Fibroblast of lung (primary cell): ENCODE measurements around the gene FASTKD1. TPM values are rescaled to one million over a fixed set of nuclear protein-coding genes. Genes with fewer than 3 reads are reported as not detected.
A peak's percentile ranks its signal among the peaks of the same experiment; 100 is the strongest.

ENCODE experiments used
- DNase-seq, 2 donors: peaks; one replicate each; pipeline versions ENCODE4 v3.0.0 to v3.0.0-alpha.2; 2010; ENCODE audit warnings: low read depth in 2 of 2
- H2AFZ ChIP-seq: 2 replicates; pipeline ENCODE4 v1.5.1; 2012; ENCODE audit warnings: low read length, control low read depth, inconsistent platforms
- H3K27ac ChIP-seq: 2 replicates; pipeline ENCODE4 v1.5.1; 2011; ENCODE audit warnings: low read length, control low read depth; ENCODE audit not compliant: insufficient read depth
- H3K27me3 ChIP-seq: 2 replicates; pipeline ENCODE4 v1.5.1; 2011; ENCODE audit warnings: mild to moderate bottlenecking, low read length; ENCODE audit not compliant: control insufficient read depth, insufficient read depth
- H3K36me3 ChIP-seq: 2 replicates; pipeline ENCODE4 v1.5.1; 2011; ENCODE audit warnings: low read length; ENCODE audit not compliant: control insufficient read depth, insufficient read depth
- H3K4me1 ChIP-seq: 2 replicates; pipeline ENCODE4 v1.5.1; 2011; ENCODE audit warnings: low read length; ENCODE audit not compliant: control insufficient read depth, insufficient read depth; ENCODE audit errors: extremely low read depth
- H3K4me2 ChIP-seq: 2 replicates; pipeline ENCODE4 v1.5.1; 2011; ENCODE audit warnings: low read length, control low read depth; ENCODE audit not compliant: insufficient read depth; ENCODE audit errors: extremely low read depth
- H3K4me3 ChIP-seq, 4 experiments: fragments of 200-600 bp in 1 of 4; sonication (generic) in 1 of 4; replicated peaks in 1 of 4; 2 replicates each; pipeline ENCODE4 v1.5.1; 2011 to 2016; ENCODE audit warnings: low read length in 4 of 4, low read depth in 3 of 4, mild to moderate bottlenecking in 3 of 4, control low read depth in 2 of 4, inconsistent platforms in 1 of 4, mixed read lengths in 1 of 4; ENCODE audit not compliant: insufficient read depth in 1 of 4; ENCODE audit errors: control extremely low read depth in 1 of 4
- H3K79me2 ChIP-seq: 2 replicates; pipeline ENCODE4 v1.5.1; 2012; ENCODE audit warnings: mild to moderate bottlenecking, low read length, inconsistent platforms; ENCODE audit not compliant: control insufficient read depth, insufficient read depth
- H3K9ac ChIP-seq: 2 replicates; pipeline ENCODE4 v1.5.1; 2011; ENCODE audit warnings: mild to moderate bottlenecking, low read length, control low read depth; ENCODE audit not compliant: insufficient read depth
- H3K9me3 ChIP-seq: 2 replicates; pipeline ENCODE4 v1.5.1; 2012; ENCODE audit warnings: low read depth, low read length; ENCODE audit not compliant: control insufficient read depth, insufficient read depth
- H4K20me1 ChIP-seq: 2 replicates; pipeline ENCODE4 v1.5.1; 2011; ENCODE audit warnings: low read length; ENCODE audit not compliant: control insufficient read depth, insufficient read depth; ENCODE audit errors: extremely low read depth
- CTCF ChIP-seq, 2 donors: IDR thresholded peaks in 1 of 2; conservative IDR thresholded peaks in 1 of 2; 1 replicate in 1 of 2; 2 replicates in 1 of 2; pipeline ENCODE4 v1.5.1; 2011 to 2012; ENCODE audit warnings: low read length in 2 of 2, control low read depth in 1 of 2, inconsistent platforms in 1 of 2, low read depth in 1 of 2, mild to moderate bottlenecking in 1 of 2
- EZH2 ChIP-seq: IDR thresholded peaks from 2 replicates; pipeline ENCODE4 v1.5.1; 2012; ENCODE audit warnings: low read length, control low read depth, mild to moderate bottlenecking; ENCODE audit errors: missing control alignments
- polyA minus RNA-seq: library from RNA; depleted of rRNA, polyadenylated mRNA; stranded (reverse); fragments of >200 nt; gene quantifications from 2 replicates; pipeline ENCODE4 v1.2.3, GENCODE V29; 2011; ENCODE audit warnings: low replicate concordance
- polyA plus RNA-seq, 2 donors: library from polyadenylated mRNA; depleted of rRNA in 1 of 2; stranded (reverse) in 1 of 2; unstranded in 1 of 2; fragments of >200 nt; gene quantifications; 2 replicates each; pipeline ENCODE4 v1.2.1, GENCODE V29; 2011 to 2012; ENCODE audit warnings: missing spikeins in 1 of 2
- total RNA-seq: library from RNA; depleted of rRNA; stranded (reverse); fragments of >200 nt; gene quantifications from 2 replicates; pipeline ENCODE4 v1.2.1, GENCODE V29; 2014

The FASTKD1 gene
- total RNA-seq, result 14.1 and 19.3 TPM in 2 replicates
- 11.5 and 11.8 TPM in 2 replicates for polyA plus RNA-seq
- 8.8 and 11.1 TPM in 2 replicates for polyA plus RNA-seq (2012)
- polyA minus RNA-seq, result 0.96 and 1.8 TPM in 2 replicates

- H3K9ac ChIP-seq, result peak within 1 kb of the TSS; percentile 54
- no peaks in the 10 kb centered on the region for H4K20me1 ChIP-seq
- H3K27me3 ChIP-seq, result no peaks in the 10 kb centered on the region
- H3K79me2 ChIP-seq, result peaks cover 16% of the 10 kb centered on the region
- TF ChIP-seq CTCF (conservative IDR thresholded peaks at IDR 0.05 in 1 of 2, IDR thresholded peaks at IDR 0.05 in 1 of 2; ENCODE audit: low read depth in 1 of 2, low read length in 2 of 2), result no peak
- TF ChIP-seq EZH2, result no peak
- no peaks in the 10 kb centered on the region for H3K9me3 ChIP-seq
- H3K4me3 ChIP-seq, result peak within 1 kb of the TSS; percentile 69 to 89 (median 82)
- DNase-seq, result peak; percentile 81 to 88
- no peaks in the 10 kb centered on the region for H3K4me1 ChIP-seq
- peak within 1 kb of the TSS; percentile 74 for H3K27ac ChIP-seq
- H2AFZ ChIP-seq, result peak within 1 kb of the TSS; percentile 93
- no peaks in the 10 kb centered on the region for H3K36me3 ChIP-seq
- peak within 1 kb of the TSS; percentile 81 for H3K4me2 ChIP-seq
These were observed at the start of gene FASTKD1 for GRCh38 chr2:169573160-169573973. Gene FASTKD1, minus strand, starts transcription at chr2:169573865. Its CDS starts 1,836 bp downstream, at chr2:169572029.

- peaks cover 2% of the 10 kb centered on the region for H3K79me2 ChIP-seq
- DNase-seq, result no peak
- no peaks in the 10 kb centered on the region for H4K20me1 ChIP-seq
- H3K9me3 ChIP-seq, result no peaks in the 10 kb centered on the region
- H3K27ac ChIP-seq, result no peak overlapping the region
- H3K4me3 ChIP-seq, result no peak overlapping the region
- H3K27me3 ChIP-seq, result no peaks in the 10 kb centered on the region
- no peak overlapping the region for H3K4me2 ChIP-seq
- H3K36me3 ChIP-seq, result peaks cover 1% of the 10 kb centered on the region
- TF ChIP-seq CTCF (conservative IDR thresholded peaks at IDR 0.05 in 1 of 2, IDR thresholded peaks at IDR 0.05 in 1 of 2; ENCODE audit: low read depth in 1 of 2, low read length in 2 of 2) (no peak), EZH2 (no peak)
- H3K9ac ChIP-seq, result no peak overlapping the region
- H3K4me1 ChIP-seq, result no peaks in the 10 kb centered on the region
- no peak overlapping the region for H2AFZ ChIP-seq
These were observed 49.6 kb upstream of the FASTKD1 start for GRCh38 chr2:169623235-169623634.

- TF ChIP-seq EZH2, result no peak
- no peak for TF ChIP-seq CTCF (conservative IDR thresholded peaks at IDR 0.05 in 1 of 2, IDR thresholded peaks at IDR 0.05 in 1 of 2; ENCODE audit: low read depth in 1 of 2, low read length in 2 of 2)
- Histone ChIP-seq H3K4me2 (no peak overlapping the region), H3K36me3 (peaks cover 1% of the 10 kb centered on the region), H3K27me3 (no peaks in the 10 kb centered on the region), H3K4me1 (no peaks in the 10 kb centered on the region), H2AFZ (no peak overlapping the region), H3K79me2 (peaks cover 4% of the 10 kb centered on the region), H3K27ac (no peak overlapping the region), H3K9me3 (no peaks in the 10 kb centered on the region), H4K20me1 (no peaks in the 10 kb centered on the region), H3K4me3 (no peak overlapping the region), H3K9ac (no peak overlapping the region)
- no peak for DNase-seq
These were observed 46.8 kb upstream of the FASTKD1 start for GRCh38 chr2:169620509-169620908.
